GM13976 (cell line): ENCODE results near the gene PFKM.

ENCODE experiments used
- DNase-seq: peaks from one replicate; pipeline ENCODE4 v3.0.0; 2012; ENCODE audit warnings: low spot score
- CTCF ChIP-seq: IDR thresholded peaks from 2 replicates; pipeline ENCODE4 v1.5.1; 2012; ENCODE audit warnings: borderline replicate concordance, mild to moderate bottlenecking; ENCODE audit not compliant: insufficient read depth; ENCODE audit errors: extremely low read depth, missing control alignments, control extremely low read depth
- in situ Hi-C: fragments of 300-500 bp; cut with MboI; formaldehyde crosslinking; loops from one replicate; pipeline ENCODE4 v1.12.0; 2022; ENCODE audit warnings: low sequenced_read_pairs, mixed read lengths, inconsistent platforms; ENCODE audit not compliant: unreplicated experiment

Gene PFKM

GRCh38 chr12:48183091-48183875 lies 64.1 kb downstream of the PFKM start, which contains the start of gene CCDC184:
CCDC184 (plus strand) TSS chr12:48183644; CDS start chr12:48184123, 479 bp downstream.
- peak; percentile 87 for DNase-seq
- TF ChIP-seq CTCF = peak; percentile 49
- in situ Hi-C loops = no loop called here

- in situ Hi-C loops = no loop called here
- peak; percentile 37 for DNase-seq
- no peak for TF ChIP-seq CTCF
Measured at GRCh38 chr12:48183876-48184548, 64.8 kb downstream of the PFKM start.

DNA sequence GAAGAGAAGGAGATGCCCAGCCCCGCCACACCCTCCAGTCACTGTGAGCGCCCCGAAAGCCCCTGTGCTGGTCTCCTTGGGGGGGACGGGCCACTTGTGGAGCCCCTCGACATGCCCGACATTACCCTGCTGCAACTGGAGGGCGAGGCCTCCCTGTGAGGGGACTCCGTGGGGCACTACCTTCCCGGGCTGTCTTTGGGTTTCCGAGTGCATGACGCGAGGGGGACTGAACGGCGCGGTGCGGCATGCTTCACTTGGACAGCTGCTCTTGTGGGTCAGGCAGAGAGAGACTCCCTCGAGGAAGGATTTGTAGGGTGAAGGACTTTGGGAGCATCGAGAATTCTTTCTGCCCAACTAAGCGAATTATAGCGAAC lies 65.4 kb downstream of the PFKM start:
- peak; percentile 26 for DNase-seq
- in situ Hi-C loops = no loop called here
- no peak for TF ChIP-seq CTCF

- DNase-seq = peak; percentile 32
- in situ Hi-C loops = no loop called here
- no peak for TF ChIP-seq CTCF
Measured at GRCh38 chr12:48185181-48185919, 66.2 kb downstream of the PFKM start.

DNA sequence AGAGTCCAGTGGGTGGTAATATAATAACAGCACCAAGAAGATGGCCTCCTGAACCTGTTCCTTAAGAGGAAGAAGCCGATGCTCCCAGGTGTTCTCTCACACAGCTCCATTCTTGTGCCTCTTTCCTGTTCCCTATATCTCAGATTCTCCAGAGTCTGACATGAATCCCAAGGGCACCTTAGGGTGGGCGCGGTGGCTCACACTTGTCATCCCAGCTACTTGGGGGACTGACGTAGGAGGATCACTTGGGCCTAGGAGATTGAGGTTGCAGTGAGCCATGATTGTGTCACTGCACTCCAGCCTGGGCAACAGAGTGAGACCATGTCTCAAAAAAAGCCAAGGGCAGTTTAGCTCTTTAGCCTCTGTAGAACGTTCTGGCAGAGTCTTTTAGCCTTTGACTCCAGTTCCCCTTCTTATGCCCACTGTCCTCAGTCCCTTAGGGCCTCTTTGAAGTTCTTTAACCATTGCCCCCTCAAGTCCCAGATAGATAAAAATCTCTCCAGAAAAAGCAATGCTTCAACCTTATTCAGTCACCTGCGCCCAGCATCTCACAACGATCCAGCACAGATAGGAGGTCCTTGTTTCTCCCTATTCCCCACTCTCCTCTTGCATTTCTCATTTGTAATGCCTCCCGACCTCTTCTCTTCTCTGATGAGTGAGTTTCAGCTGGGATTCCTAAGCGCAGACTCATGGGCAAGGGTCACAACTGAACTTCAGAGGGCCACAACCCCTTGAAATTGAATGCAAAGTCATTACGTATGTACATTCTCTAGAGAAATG lies 68.9 kb downstream of the PFKM start:
- in situ Hi-C loops = no loop called here
- DNase-seq = no peak
- no peak for TF ChIP-seq CTCF
